Measurements from ENCODE around the gene ELP5. TPM values are rescaled to one million over a fixed set of nuclear protein-coding genes. Genes with fewer than 3 reads are reported as not detected.
A peak's percentile ranks its signal among the peaks of the same experiment; 100 is the strongest.

The ELP5 gene, protein sequence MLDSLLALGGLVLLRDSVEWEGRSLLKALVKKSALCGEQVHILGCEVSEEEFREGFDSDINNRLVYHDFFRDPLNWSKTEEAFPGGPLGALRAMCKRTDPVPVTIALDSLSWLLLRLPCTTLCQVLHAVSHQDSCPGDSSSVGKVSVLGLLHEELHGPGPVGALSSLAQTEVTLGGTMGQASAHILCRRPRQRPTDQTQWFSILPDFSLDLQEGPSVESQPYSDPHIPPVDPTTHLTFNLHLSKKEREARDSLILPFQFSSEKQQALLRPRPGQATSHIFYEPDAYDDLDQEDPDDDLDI
- 25.1 and 30.0 TPM in 2 replicates for total RNA-seq (2014; rRNA removed; shearing (Covaris generic))

DNA sequence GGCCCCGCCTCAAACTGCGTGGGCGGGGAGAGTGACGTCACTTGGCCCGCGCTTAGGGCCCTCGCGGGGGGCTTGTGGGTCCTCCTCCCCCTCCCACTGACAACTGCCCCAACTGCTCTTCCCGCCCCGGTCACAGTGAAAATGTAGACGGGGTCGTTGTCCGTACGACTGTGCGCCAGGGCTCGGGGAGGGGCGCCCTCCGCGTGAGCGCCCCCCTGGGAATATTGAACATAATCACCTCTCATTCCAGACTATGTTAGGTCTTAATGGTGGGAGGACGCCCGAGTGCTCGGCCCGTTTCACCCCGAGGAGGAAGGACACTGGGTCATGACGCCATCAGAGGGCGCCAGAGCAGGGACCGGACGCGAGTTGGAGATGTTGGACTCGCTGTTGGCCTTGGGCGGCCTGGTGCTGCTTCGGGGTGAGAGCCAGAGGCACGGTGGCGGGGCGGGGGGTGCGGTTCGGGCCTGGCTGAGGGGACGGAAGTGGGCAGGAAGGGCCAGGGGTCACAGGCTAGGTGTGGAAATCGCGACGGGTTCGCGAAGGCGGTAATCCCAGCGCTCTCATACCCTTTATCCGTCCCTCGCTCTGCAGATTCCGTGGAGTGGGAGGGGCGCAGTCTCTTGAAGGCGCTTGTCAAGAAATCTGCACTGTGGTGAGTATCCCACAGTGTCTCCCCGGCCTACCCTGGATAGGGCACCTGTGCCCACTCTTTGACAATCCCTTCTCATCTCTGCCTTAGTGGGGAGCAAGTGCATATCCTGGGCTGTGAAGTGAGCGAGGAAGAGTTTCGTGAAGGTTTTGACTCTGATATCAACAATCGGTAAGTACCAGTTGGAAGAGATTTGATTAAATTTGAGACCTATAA, at the start of gene ELP5:
TSS of gene ELP5 (plus strand) at position 40 of the 868 bp plus-strand sequence. CDS start at position 376, 336 bp downstream.
- peak; percentile 88 for DNase-seq (ENCODE audit: low spot score)

DNA sequence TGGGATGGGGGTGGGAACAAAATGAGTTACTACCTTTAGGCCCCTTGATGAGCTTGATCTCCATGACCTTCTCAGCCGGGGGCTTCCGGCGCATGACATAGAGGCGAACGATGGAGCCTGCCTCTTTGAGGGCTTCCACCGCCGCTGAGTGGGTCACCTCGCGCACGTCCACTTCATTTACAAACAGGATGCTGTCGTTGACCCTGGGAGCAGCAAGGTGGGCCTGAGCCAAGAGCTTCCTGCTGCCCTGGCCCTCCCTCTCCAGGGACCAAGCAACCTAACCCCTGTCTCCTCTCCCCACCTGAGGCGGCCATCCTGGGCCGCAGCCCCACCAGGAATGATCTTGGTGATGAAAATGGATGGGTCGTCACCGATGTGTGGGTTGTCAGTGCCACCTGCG, 48.6 kb upstream of the ELP5 start:
- DNase-seq (ENCODE audit: low spot score): no peak

DNA sequence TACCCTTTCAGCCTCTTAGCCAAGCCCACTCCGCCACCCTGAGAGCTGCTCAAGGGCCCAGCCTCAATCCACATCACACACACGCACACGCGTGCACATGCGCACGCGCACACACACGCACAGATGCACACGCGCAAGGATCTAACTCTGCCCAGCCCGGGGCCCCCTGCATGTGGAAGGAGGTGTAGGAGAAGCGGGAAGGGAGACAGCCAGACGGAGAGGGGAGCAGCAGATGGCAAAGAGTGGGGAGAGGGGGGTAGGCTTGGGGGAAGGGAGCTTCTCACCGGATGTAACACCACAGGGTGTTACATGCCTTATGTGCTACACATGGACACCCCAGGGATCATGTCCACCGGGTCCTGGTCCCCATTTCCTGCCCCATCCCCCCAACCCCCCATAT, 47.7 kb upstream of the ELP5 start:
- no peak for DNase-seq (ENCODE audit: low spot score)

DNA sequence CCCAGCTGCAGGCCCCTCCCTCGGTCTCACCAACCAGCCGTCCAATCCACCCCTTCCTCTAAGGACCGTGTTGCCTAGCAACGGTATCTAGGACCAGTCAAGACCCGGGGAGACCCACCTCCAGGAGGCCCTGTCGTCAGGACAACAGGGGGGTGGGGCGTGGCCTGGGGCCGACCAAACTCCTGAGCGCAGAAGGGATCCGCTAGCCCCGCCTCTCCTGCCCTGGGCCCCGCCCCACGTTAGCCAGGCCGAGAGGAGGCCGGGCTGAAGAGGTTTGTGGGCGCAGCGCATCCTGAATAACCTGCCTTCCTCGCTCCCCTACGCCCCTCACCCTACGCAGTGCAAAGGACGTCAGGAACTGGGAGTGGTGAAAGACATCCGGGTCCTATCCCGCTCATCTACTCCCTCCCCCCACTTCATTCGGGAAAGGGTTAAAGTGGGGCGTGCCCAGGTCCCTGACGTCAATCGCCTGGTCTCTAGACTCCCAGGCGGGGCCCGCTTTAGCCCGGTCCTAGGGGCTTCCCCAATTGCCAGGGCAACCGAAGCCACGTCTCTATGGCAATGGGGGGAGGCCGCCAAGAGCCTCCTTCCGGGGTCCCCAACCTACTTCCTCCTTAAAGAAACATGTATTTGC, 47.1 kb upstream of the ELP5 start:
- DNase-seq (ENCODE audit: low spot score): no peak

DNA sequence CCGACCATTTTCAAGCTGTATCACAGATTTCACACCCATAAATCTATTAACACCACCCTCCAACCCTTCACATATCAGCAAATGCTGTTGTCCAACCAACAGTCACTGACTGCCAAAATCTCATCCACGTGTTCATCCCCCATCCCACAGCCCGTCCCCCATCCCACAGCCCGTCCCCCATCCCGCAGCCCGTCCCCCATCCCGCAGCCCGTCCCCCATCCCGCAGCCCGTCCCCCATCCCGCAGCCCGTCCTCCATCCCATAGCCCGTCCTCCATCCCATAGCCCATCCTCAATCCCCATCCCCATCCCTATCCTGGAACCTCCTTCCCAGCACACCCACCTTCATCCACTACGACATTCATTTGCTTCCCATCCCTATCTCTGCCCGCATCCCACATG, 46.5 kb upstream of the ELP5 start:
- DNase-seq (ENCODE audit: low spot score): no peak

DNA sequence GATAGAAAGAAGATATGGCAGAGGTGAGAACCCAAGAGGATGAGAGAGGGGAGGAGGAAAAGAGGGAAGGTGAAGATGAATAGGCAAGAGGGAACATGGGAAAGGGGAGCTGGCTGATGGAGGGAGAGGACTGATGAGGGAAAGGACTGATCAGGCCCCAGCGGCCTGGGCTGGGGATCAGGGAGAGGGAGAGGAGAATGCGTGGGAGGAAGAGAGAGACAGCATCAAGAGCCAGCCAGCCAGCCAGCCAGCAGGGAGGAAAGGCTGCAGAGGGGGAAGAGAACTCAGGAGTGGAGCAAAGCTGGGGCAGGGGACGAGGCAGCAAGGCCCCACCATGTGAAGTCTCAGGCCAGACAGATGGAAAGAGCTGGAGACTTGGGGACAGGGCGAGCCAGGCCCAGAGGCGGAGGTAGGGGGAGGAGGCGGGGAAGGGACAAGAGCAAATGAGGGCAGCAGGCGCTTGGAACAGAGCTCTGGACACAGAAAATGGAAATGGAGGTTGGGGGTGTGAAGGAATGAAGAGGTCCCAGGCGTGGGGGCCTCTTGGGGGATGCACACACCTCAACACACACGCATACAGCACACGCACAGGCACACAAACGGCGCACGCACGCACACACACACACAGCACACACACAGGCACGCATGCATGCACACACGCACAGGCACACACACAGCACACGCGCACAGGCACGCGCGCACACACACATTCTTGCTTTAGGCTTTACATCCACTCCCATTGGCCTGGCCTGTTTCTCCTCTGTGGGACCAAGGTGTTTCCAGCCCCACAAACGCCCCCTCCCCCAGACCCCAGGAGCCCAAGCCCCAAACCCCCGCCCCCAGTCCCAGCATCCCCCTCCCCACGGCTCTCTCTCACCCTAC, 44.7 kb upstream of the ELP5 start:
- no peak for DNase-seq (ENCODE audit: low spot score)

DNA sequence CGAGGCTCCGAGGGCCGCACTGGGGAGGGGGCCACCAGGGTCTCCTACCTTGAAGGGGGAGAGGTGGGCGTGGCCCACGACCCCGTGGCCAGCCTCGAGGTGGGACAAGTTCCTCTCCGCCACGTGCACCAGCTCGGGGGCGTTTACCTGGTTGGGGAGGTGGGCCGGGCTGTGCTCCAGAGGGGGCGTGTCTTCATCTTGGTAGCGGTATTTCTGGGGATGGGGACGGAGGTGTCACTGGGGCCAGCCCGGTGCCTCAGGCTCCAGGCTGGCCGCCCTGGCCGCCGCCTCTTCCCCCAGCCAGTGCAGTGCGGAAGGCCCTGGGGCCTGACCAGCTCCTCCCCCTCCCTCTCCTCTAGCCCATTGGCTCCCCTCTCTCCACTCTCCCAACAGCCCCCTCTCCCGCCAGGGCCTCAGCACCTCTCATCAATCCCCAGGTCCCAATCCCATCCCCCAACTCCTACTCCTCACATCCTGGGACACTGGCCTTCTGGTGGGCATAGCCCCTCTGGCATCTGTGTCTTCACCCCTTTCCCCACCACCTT, 43.9 kb upstream of the ELP5 start:
- no peak for DNase-seq (ENCODE audit: low spot score)

DNA sequence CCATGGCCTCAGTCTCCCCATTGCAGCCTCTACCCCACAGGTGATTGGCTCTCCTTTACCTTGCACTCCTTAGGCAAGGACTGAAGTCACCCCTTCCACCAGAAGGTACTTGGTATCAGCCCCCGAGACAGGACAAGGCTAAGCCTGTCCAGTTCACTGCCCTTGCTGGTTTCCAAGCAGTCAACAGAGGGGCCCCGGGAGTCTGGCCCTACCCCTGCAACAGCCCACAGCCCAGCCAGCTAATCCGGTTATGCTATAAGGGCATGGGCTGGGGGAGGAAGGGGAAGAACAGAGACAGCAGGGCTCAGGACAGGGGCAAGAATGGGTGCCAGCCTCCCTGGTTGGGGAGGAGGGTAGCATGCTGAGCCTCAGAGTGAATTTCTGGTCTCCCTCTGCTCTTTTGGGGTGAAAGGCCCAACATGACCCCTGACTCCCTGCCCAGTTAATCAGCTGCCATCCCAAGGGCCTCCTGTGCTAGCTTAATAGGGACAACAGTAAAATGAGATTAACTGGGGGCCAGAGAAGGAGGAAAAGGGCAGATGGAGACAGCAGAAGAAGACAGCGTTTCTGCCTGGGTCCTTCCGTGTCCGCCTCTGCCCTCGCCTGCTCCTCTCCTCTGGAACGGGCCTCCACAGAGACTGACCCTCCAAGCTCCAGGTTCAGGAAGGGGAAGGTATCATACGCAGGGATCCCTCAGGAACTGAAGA, 43.1 kb upstream of the ELP5 start:
- DNase-seq (ENCODE audit: low spot score): no peak

DNA sequence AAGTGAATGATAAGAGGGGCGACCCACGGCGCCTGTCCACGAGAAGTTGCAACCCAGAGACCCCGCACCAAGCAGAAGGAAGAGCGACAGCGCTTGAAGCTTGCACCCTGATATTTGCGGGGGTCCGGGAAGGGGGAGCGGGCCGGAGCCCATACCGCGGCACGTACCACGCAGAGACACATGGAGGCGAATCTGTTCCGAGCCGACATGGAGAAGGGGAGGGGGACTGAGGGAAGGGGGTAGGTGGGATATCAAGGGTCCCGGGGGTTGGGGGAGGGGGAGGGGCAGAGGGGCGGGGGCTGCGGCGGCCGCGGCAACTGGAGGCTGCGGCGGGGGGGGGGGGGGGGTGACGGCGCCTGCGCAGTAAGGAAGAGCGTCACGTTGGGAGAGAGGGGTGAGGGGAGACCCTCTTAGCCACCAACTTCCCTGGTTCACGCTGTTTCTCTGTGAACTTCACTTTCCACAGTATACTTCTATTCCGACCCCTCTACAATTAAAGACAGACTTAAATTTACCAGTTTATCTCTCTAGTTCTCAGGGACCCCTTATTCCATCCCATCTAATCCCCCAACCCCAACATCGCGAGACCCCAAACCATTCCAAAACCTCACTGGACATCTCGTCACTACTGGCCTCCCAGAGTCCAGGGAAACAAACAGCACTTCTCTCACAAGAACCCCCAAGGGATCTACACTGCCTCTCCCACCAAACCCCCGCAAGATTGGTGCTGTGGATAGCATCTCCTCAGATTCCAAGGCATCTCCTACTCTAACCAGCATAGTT, 40.3 kb upstream of the ELP5 start:
- no peak for DNase-seq (ENCODE audit: low spot score)

DNA sequence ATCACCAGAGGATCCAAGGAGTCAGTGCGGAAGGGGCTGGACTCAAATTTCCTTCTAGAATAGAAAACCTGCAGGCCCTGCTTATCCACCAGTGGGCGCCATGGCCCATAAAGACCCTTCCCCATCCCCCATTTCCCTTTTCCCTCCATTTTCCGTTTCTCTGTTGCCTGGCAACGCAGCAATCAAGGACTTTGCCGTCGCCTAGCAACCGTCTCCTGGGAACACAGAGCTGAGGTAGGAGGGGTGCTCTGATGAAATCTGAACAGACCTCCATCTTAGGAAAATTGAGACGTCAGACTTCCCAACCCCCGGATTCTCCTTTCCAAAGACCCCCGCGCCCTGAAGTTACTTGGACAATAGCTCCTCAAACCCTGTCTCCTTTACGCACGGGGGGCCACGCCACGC, 38.1 kb upstream of the ELP5 start:
- peak; percentile 68 for DNase-seq (ENCODE audit: low spot score)

DNA sequence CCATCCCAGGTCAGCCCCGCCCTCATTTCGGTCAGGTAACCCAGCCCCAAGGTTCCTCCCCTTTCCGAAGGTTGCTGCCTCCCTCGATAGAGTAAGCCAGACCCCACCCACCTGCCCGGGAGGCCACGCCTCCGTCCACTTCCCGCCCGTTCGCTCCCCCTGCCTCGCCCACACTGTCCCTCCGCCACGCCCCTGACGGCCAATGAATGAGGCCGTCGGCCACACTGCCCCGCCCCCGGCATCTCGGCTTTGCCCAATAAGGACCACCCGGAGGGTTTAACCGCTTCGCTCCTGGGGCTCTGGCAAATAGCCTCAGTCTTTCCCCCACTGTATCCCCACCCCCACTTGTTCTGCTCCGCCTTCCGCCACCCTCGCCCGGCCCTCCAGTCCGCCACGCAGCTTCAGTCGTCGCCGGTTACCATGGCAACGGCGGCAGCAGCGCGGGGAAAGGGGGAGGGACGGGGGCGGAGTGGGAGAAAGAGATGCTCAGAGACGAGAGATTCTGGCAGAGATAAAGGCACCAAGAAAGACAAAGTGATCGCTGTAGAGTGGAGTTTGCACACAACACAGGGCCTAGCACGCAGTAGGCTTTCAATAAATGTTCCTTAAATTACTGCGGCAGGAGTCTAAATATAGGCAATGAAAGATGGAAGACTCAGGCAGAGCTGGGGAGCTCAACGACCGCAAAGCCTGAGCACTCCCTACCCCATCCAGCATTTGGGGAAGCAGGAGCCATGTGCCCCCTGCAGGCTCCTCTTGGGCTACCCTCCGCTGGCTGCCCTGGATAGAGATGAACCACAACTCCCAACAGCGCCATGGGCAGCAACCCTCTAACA, 37.5 kb upstream of the ELP5 start:
- DNase-seq (ENCODE audit: low spot score): peak; percentile 91

DNA sequence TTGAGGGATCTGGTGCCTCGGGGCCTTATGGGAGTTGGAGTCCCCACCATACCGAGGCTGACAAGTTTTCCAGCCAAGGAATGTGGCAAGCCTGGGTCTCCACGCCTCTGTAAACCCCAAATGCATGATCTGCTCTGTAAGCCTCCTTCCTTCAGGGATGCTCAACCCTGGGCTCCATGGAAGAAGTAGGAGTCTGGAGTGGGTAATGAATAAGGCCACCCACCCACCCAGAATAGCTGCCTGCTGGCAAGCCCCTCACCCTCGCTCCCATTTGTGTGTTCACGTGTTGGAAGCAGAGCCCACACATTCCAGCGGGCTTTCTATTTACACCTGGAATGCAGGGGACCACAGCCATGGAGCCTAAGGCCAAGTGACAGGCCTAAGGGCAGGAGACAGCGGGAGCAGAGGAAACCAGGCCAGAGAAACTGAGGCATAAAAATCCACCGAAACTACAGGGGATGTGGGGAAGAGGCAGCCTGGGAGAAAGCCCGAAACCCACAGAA, 36.8 kb upstream of the ELP5 start:
- no peak for DNase-seq (ENCODE audit: low spot score)

DNA sequence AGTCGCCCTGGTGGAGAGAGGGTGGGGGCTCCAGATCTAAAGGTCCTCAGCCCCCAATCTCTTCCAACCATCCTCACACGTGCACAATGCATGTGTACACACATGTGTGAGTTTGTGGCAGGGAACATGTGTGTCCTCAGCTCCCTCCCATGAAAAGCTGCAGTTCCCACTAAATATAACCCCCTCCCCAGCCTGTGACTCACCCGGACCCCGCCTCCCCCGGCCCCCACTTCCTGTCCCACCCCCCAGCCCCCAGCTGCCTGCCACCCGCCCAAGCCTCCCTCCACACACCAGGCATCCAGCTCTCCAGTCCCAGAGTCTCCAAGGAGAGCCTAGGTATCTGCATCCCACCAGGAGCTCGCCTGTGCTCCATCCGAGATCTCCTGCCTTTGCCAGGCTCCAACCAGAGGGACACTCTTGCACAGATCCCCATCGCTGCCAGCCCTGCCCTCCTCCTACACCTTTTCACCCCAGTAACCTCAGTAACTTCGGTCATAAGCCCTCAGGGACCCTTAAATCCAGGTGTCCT, 36.3 kb upstream of the ELP5 start:
- DNase-seq (ENCODE audit: low spot score): no peak

DNA sequence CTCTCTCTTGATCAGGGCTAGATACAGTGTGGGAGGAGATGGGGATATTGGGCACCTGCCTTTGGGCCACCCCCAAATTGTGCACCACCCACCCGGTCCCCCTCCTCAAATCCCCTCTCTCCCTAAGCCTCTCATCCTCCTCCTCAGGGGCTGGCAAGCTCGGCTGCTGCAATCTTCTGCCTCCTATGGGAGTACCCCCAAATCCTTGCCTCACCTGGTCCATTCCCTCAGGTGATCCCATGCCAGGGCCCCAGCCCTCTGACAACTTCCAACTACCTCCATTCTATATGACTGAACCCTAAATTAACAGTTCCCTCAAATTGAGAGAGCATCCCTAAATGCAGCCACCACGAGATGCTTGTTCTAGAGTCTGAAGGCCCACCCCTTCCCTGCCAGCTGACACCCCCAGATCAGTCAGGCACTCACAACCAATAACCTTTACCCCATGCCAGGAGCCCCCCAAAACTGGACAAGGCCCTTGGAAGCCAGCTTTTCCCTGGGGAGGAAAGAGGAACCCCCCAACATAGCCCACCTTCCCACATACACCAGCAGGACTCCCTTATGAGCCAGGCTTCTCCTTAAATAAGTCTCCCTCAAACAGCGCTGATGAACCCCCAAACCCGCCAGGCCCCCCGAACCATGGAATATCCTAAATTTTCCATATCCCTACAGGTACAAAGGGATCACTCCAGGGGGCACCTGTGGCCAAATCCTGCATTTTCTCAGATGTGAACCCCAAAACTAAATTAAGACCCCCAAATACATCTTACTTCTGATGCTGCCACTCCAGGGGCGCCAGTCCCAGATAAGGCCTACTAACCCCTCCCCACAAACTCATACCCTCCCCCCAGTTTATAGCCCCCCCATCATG, 35.5 kb upstream of the ELP5 start:
- no peak for DNase-seq (ENCODE audit: low spot score)

DNA sequence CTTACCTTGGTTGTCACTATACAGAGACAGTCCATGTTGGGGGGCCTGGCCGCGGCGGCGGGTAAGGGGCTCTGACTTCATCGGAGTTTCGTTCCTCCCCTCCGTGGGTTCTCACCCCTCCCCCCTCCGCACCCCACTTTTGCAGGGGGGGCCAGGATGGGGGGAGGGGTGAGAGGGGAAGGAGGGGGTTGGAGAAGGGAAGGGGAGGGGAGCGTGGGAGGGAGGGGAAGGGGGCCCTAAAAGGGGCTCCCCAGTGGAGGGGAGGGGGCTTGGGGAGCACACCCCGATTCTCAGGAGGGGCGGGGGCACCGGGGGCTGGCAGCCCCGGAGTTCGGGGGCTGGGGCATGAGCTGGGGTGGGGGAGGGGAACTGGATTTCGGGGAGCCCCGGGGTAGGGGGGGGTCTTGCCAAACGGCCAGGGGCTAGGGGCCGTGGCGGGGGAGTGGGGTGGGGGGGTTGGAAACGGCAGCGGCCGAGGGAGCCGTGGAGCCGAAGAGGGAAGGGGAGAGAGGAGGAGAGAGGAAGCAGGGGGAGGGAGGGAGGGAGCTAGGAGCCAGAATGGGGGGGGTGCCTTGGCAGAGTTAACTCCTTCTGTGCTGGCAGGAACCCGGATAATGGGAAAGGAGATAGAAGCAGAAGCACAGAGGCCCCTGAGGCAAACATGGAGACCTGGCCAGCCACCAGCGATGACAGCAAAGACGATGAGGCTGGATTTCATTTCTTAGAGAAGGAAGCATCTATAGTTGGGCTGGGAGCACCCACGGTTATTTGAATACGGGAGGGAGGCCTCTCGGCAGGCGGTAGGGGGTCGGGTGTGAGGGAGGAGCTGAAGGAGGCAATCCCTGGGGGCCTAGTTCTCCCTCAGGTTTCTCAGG, 34.7 kb upstream of the ELP5 start:
- DNase-seq (ENCODE audit: low spot score): no peak

DNA sequence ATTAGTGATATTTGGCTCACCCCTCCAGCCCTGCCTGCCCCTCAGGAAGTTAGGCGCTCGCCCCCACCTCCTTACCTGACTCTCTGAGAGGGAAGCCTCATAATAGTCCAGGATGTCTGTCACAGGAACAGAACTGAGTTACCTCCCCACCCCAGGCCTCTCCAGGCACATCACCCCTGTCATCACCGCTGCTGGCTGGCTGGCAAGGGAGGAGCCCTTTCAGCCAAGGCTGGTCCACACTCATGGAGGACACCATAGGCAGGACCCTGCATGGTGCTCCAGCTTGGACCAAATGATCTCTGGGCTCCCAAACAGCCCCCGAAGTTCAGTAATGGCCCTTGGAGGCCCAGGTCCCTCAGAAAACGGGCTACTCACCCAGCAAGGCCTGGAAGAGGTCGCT, 33.8 kb upstream of the ELP5 start:
- DNase-seq (ENCODE audit: low spot score): no peak

All from H4 (cell line).